Right renal cortex interstitium (tissue), 3 donors: Measurements from ENCODE around the gene ACVRL1. TPM values are rescaled to one million over a fixed set of nuclear protein-coding genes. Genes with fewer than 3 reads are reported as not detected.

ENCODE experiments used
- DNase-seq, 3 donors: peaks; one replicate each; pipeline ENCODE4 v3.0.0-alpha.2; 2013; ENCODE audit warnings: low read depth in 3 of 3, low spot score in 2 of 3
- polyA plus RNA-seq, 3 donors: library from polyadenylated mRNA; unstranded; fragments of 120-200 nt; gene quantifications; one replicate each; pipeline ENCODE4 v1.2.1, GENCODE V29; 2013; ENCODE audit not compliant: insufficient read length in 3 of 3

ACVRL1 gene
- 10 to 100 TPM; 30.9 to 36.5 (median 34.3) TPM for polyA plus RNA-seq

DNA sequence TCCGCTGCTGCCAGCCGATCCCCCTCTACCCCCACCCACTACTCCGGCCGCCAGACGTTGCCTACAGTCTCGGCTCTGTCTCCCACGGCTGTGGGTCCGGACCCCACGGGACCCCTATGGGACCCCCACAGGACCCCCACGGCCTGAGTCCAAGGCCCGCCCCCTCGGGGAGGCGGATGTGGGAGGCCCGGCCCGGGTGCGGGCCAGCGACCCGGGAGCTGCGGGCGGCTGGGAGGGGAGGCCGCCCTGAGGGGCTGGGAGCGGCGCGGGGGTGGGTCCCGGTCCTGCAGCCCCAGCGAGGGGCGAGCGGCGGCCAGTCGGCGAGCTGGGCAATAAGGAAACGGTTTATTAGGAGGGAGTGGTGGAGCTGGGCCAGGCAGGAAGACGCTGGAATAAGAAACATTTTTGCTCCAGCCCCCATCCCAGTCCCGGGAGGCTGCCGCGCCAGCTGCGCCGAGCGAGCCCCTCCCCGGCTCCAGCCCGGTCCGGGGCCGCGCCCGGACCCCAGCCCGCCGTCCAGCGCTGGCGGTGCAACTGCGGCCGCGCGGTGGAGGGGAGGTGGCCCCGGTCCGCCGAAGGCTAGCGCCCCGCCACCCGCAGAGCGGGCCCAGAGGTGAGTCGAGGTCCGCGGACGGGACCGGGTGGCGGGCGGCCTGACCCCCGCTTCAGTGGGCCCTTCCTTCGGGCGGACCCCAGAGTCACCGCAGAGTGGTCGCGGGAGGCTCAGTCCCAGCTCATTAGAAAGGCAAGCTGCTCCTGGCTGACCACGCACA lies at the start of gene ACVRL1:
TSS of gene ACVRL1 (plus strand) at position 422 of the 773 bp plus-strand sequence. CDS start 4,971 bp downstream, outside the sequence.
- no peak for DNase-seq

DNA sequence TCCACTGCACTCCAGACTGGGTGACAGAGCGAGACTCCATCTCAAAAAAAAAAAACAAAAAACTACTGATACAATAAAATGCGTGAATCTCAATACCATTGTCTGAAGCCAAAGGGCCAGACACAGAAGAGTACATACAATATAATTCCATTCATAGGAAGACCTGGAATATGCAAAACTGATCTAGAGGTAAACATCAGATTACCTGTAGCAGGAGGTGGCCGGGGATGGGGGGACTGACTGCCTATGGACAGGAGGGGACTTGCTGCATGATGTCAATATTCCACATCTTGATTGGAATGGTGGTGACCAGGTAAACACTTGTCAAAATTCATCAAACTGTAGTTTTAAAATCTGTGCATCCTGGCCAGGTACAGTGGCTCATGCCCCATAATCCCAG lies 46.3 kb upstream of the ACVRL1 start:
- DNase-seq, result no peak

DNA sequence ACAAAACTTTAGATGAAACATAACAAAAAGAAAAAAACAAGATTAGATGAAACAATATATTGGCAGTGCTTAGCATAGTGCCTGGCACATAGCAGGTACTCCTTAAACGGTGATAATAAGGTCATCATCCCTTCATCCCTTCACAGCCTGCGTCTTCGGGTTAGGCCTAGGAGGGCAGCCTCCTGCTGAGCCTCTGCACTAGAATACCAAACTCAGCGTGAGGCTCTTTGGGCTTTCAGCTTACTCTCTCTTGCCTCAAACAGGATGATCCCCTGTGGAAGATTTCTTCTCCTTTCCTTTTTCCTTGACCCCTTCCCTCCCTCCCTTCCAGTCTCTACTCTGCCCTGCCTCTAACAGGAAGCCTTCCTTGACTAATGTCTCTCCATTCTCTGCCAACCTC lies 44.4 kb upstream of the ACVRL1 start:
- no peak for DNase-seq

DNA sequence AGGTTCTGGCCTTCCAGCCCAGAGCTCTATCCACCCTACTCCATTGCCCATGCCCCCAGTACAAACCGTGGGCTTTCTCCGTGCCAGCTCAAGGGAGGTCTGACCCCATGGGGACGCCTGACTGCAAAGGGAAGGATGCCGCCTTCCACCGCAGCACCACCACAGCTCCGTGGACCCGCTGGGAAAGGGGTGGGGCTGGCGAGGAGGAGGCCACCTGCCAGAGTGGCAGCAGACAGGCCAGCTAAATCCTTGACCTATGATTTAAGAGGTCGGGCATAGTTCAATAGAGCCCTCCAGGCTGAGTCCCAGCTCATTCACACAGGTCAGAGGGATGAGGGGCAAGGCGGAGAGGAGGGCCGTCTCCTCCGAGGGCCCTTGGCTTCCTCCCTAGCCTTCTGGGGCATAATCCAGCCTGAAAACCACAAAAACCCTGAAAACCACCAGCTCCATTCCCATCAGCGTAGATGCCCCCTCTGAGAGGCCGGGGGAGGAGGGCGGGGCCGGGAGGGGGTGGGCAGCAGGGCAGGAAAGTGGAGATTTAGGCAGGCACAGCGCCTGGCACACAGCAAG lies 43.9 kb upstream of the ACVRL1 start:
- DNase-seq, result no peak

DNA sequence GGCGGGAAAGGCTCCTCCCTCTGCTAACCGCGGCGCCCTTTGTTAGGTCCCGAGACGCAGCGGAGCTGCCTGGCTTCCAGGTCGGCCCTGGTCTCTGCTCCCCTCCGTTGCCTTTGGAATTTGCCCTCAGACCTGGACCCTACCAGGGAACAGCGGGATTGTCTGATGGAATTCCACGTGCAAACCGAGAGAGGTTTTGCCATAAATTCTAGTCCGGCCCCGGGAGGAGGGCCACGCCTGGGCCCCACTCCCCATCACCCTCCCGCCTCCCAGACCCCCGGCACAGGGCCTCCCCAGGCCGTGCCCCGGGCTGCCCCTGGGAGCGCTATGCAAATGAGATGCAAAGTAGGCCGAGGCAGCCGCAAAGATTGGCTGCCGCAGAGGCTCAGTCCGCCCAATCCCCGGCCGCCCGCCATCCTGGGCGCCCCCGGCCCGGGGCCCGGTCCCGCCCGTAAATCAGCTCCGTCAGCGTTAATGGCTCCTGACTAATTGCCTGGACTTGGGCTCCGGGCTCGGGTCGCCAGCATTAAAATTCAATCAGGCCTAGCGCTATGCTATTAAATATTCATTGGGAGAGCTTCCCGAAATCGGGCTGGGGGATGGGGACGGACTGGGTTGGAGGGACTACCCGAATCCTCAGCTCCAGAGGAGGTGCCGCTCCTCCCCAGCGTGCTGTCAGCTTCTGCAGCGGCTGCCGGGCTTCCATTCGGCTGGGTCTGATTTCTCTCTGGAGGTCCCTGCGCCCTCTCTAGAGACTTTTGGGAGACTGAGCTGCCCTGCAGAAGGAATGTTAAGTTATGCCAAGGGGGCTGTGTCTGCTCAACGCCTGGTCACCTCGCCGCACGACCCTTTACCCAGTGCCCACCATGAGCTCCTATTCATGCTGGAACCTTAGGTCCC lies 43.1 kb upstream of the ACVRL1 start:
- no peak for DNase-seq

DNA sequence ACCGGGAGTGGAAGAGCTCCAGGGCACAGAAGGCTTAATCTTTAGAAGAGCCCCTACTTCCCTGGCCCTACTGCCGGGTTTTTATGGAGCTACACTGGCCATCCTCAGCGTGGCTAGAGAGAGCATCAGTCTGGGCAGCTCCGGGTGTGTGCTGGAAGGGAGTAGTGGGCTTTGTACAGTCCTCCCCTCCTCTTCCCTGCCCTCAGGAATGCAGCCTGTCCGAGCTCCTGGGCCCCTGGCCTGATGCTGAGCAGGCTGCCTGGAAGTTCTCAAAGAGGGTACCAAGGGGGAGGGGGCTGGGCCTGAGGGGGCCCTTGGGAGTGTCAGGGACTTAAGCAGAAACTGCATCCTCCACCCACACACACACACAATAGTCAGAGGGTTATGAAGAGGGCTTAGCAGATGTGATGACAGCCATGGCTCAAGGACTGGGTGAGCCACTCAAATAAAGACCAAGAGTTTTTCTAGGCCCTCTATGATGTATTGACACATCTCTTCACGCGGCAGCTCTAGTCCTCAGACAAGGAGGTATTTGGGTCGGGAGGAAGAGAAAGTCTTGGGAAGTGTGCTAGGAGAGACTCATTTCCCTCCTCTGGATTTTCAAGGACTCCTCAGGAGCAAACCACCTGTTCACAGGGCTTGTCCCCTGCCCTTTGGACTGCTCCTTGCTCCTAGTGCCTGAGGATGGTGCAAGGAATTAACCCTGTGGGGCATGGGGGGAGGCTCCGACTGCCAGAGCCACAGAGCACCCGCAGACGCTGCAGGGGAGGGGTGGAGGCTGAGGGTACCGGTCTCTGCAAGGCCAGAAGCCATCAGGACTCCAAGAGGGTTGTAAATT lies 42.3 kb upstream of the ACVRL1 start:
- DNase-seq, result no peak

DNA sequence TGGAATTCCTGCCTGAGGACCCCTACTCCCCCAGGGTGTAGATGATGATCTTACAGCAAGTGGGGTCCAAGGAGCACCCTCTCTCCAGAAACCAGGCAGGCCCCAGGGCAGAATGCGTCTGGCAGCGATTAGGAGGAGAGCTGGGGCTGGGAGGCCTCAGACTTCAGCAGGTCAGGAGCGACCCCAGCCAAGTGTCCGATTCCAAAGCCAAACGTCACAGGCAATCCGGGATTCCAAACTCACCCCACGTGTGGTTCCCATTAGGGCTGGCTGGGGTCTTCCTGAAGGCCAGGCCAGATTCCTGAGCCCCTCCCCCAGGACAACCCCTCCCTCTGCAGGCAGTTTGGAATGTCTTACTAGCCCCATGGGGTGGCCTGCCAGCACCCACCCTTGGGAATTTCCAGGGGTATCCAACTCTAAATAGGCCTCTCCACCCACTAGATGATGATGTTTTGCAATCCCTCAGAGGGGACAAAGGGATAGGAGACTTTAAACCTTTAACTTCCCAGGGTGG lies 41.5 kb upstream of the ACVRL1 start:
- no peak for DNase-seq

DNA sequence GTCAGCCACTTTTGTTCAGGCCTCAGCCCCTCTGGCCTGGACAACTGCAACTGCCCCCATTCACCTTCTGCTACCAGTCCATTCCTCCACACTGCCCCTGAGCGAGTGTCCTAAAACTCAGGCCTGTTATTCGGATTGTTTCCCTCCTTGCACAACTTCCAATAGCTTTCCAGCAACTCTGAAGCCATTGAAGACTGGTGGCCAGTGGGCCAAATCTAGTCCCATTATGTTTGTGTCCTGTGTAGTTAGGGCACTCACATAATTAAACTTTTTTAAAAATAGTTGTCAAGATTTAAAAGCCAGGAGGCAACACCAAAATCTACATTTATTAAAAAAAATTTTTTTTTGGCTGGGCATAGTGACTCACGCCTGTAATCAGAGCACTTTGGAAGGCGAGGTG lies 41.0 kb upstream of the ACVRL1 start:
- DNase-seq, result no peak

DNA sequence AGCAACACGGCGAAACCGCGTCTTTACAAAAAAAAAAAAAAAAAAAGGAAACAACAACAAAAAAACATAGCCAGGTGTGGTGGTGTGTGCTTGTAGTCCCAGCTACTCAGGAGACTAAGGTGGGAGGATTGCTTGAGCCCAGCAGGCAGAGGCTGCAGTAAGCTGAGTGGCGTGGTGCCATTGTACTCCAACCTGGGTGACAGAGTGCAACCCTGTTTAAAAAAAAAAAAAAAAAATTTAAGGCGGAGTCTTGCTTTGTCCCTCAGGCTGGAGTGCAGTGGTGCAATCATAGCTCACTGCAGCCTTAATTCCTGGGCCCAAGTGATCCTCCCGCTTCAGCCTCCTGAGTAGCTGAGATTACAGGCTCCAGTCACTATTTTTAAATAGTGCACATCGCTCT lies 40.5 kb upstream of the ACVRL1 start:
- no peak for DNase-seq

DNA sequence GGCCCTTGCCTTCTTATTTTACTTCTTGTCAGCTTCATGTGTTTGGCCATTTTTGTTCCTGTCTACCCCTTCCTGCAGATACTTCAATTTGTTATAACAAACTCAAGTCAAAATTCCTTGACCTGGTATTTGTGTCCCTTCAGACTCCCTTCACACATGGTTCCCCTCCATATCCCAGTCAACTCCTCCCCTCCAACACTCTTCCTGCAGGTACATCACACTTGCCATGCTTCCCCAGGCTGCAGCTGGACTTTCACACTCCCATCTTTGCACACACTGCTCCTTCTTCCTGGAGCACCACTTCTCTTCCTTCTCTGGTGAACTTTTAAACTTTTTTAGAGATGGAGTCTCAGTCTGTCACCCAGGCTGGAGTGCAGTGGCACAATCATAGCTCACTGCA lies 39.9 kb upstream of the ACVRL1 start:
- no peak for DNase-seq

DNA sequence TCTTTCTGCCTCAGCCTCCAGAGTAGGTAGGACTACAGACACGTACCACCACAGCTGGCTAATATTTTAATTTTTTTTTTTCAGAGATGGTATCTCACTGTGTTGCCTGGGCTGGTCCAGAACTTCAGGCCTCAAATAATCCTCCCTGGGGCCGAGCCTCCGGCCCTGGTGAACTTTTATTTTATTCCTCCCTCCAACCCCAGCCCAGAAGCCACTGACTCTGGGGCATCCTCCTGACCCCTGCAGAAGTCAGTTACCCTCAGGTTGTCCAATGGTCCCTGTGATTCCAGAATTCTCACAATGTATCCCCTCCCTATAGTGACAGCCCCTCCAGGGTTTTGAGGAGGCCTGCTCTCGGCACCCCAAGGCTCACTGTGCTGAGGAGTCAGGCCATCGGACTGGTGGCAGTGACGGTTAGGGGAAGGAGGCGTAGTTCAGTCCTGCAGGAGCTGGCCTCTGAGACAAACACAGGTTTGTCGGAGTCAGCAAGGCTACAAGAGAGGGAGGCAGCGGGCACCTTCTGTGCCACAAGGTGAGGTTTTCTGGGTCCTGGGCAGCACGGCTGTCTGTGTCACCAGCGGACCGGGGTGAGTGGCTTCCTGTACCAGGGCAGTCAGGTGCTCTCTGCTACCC lies 39.4 kb upstream of the ACVRL1 start:
- DNase-seq, result no peak

DNA sequence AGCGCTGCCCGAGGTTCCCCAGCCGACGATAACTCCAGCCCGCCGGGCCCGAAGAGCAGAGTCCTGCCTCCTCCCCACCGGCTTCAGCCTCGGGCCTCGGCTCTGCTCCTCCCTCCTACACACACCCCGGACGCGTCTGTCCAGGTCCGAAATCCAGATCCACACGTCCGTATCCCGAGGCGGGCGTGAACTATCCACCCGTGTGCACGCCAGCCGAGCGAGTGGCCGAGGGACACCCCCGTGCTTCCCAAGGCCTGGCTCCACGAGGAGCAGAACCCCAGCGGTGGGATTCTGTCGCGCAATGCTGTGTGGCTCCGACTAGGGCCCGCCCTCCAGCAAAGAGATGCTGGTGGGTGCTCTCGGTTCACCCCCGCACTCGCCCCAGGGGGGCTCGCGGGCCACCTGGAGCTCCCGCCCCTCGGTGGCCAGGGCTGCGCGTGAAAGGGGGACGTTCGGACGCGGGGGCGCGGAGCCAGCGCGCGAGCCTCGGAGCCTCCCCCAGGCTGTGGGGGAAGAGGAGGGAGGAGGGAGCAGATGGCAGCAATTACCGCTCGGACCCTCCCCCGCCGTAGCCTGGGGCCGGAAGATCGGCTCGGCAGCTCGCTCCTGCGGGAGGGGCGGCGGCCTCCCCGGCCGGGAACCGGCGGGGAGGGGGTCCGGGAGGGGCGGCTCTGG lies 38.3 kb upstream of the ACVRL1 start:
- DNase-seq, result no peak

DNA sequence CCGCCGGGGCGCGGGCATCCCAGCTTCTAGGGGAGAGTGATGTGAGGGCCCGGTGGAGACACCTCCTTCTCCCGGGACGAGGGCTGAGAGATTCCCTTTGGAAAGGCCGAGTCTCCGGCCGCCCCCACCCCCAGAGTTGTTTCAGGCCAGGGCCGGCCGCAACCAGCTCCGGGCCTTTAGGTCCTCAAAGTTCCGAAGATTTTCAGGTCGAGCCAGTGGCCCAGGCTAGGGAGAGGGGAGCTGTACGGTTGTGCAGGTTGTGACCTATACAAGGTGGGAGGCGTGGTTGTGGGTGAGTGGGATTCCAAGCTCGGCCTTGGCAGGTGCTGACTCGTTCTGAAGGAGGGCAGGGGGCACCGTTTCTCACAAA lies 37.8 kb upstream of the ACVRL1 start:
- no peak for DNase-seq

DNA sequence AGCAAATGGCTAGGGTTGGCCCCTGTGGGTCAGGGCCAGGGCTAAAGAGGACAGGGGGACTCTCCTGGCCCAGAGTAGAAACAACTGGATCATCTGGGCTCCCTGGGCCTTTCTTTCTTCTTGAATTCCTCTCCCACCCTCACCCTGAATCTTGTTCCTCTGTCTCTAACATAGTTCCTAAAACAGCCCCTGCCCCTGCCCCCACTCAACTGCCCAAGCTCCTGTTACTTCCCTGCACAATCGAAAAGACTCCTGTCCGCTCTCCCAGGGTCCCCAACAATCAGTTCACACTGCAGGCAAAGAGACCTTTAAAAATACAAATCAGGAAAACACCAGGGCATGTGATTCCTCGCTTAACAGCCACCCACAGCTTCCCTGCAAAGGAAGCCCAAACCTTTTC lies 37.4 kb upstream of the ACVRL1 start:
- DNase-seq, result no peak

DNA sequence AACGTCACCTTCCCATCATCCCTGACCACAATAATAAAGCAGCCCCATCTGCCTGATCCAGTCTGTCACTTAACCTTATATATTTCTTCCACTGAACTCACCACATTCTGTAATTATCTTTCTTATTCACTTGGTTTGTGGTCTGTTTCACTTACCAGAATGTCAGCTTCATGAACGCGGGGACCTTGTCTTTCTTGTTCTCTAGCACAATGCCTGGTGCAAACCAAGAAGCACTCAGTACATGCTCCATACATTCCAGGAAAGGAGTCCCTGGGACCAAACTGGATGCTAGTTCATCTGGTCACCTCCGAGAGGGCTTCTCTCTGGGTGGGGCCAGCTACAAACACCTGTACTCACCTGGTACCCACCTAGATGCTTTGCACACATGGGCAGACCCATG lies 36.8 kb upstream of the ACVRL1 start:
- no peak for DNase-seq

DNA sequence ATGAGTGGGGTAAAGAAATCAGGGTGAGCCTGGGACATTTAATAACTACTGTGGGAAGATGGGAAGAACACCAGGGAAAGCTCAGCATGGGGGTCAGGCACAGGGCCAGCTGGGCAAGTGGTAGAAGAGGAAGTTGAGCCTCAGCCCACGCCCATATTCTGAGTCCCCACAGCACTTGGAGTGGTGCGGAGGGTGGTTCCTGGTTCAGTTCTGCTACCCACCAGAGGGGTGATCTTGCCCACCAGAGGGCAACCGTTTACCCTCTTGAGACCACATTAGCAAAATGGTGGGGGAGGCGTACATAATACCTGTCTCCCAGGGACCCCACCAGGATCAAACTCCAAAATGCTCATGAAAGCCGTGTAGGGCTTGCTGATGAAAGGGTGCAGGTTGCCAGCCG lies 36.2 kb upstream of the ACVRL1 start:
- no peak for DNase-seq

DNA sequence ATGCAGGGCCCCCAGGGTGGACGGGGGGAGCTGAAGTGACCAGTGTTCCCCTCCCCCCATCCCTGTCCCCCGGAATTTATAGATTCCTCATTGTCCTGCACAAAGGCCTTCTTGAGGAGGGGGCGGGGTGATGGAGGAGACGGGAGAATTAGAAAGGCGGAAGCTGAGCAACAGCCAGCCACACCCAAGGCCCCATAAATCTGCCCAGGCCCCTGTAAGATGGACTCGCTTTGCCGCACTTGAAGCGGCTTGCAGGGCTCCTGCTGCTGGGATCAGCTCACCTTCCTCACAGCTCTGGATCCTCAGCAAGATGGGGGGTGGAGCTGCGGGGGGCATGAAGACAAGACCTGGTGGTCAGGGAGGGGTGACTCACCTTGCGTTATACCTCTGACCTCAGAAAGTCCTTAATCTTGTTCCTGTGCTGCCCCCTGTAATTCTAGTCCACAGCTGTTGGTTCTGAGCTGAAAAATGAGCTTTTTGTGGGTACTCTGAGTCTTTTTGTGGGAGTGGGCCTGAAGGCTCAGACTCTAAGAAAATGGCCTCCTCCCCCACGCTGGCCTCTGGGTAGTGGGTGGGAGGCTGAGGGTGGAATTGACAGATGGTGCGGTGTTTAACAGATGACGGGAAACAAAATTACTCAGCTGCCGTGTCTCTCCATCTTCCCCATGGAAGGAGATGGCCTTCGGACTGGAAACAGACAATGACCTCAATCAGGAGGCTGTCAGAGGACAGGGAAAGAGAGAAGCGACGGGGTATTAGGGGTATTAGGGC lies 35.2 kb upstream of the ACVRL1 start:
- no peak for DNase-seq

DNA sequence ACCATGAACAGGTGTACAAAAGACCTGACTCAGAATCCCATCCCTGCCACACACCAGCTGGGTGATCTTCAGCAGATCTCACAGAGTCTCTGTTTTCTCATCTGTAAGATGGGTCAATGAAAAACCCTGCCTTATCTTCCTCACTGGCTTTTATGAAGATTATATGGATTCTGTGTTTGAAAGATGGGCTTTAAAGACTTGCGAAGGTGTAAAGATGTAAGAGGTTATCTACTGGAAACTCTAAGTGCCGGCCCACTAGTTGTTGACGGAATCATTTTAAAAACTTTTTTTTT lies 34.7 kb upstream of the ACVRL1 start:
- no peak for DNase-seq
